H1 (cell line): ENCODE data around the gene CD79A. TPM values are rescaled to one million over a fixed set of nuclear protein-coding genes. Genes with fewer than 3 reads are reported as not detected.
A peak's percentile ranks its signal among the peaks of the same experiment; 100 is the strongest.

Experiments
- CTCF ChIA-PET: fragments of 300-600 bp; sonication (Branson Sonifier 250); formaldehyde crosslinking; loops from one replicate; lab custom pipeline; 2021; ENCODE audit not compliant: partially characterized antibody; lab: Charles Lee
- POLR2A ChIA-PET: fragments of 300-600 bp; sonication (Branson Sonifier 250); formaldehyde crosslinking; loops from one replicate; lab custom pipeline; 2021; ENCODE audit warnings: inconsistent platforms; ENCODE audit not compliant: partially characterized antibody; lab: Charles Lee
- DNase-seq, 2 experiments: peaks; one replicate each; pipeline versions ENCODE4 v3.0.0 to v3.0.0-alpha.2; 2010 to 2022; ENCODE audit warnings: low spot score in 2 of 2, low read depth in 1 of 2, mixed read lengths in 1 of 2
- FAIRE-seq: peaks from 2 replicates; lab custom pipeline; 2011; peaks lifted over from hg19 to GRCh38; lab: Jason Lieb, UNC
- H2AFZ ChIP-seq: 2 replicates; pipeline ENCODE4 v1.8.1; 2012; ENCODE audit warnings: low read length, inconsistent platforms
- H2AK5ac ChIP-seq: 2 replicates; pipeline ENCODE4 v1.6.1; 2013; ENCODE audit warnings: low read depth, low read length
- H2BK120ac ChIP-seq: replicated peaks from 2 replicates; pipeline ENCODE3; 2013; ENCODE audit warnings: low read depth, low read length, inconsistent platforms
- H2BK12ac ChIP-seq: 2 replicates; pipeline ENCODE4 v1.6.1; 2013; ENCODE audit warnings: low read depth, low read length
- H2BK15ac ChIP-seq: 2 replicates; pipeline ENCODE4 v1.6.1; 2013; ENCODE audit warnings: low read length
- H2BK20ac ChIP-seq: 2 replicates; pipeline ENCODE4 v1.6.1; 2013; ENCODE audit warnings: low read length
- H2BK5ac ChIP-seq: 2 replicates; pipeline ENCODE4 v1.6.1; 2013; ENCODE audit warnings: low read depth, low read length
- H3K14ac ChIP-seq: 2 replicates; pipeline ENCODE4 v1.6.1; 2013; ENCODE audit warnings: inconsistent platforms; ENCODE audit not compliant: insufficient read length
- H3K18ac ChIP-seq: 2 replicates; pipeline ENCODE4 v1.6.1; 2013; ENCODE audit warnings: low read length; ENCODE audit errors: extremely low read depth
- H3K23ac ChIP-seq: 2 replicates; pipeline ENCODE4 v1.6.1; 2013; ENCODE audit warnings: inconsistent platforms; ENCODE audit not compliant: insufficient read length
- H3K23me2 ChIP-seq: 2 replicates; pipeline ENCODE4 v1.6.1; 2013; ENCODE audit warnings: low read depth, low read length
- H3K27ac ChIP-seq: 2 replicates; pipeline ENCODE4 v1.6.1; 2011; ENCODE audit warnings: low read depth, low read length, inconsistent platforms
- H3K27me3 ChIP-seq, 4 experiments: replicated peaks in 1 of 4; 1 replicate in 1 of 4; 2 replicates in 3 of 4; pipeline versions ENCODE4 v1.6.1 to v1.8.1; 2011 to 2013; ENCODE audit warnings: low read length in 3 of 4, mild to moderate bottlenecking in 3 of 4, inconsistent platforms in 2 of 4, mixed read lengths in 2 of 4, moderate library complexity in 1 of 4; ENCODE audit not compliant: control insufficient read depth in 3 of 4, insufficient read depth in 3 of 4; ENCODE audit errors: extremely low read depth in 1 of 4
- H3K36me3 ChIP-seq, 4 experiments: 2 replicates each; pipeline versions ENCODE4 v1.6.1 to v1.8.1; 2011 to 2013; ENCODE audit warnings: mild to moderate bottlenecking in 4 of 4, low read length in 3 of 4, moderate library complexity in 2 of 4, control low read depth in 1 of 4, inconsistent platforms in 1 of 4; ENCODE audit not compliant: insufficient read depth in 4 of 4, control insufficient read depth in 2 of 4
- H3K4ac ChIP-seq: replicated peaks from 2 replicates; pipeline ENCODE3; 2013; ENCODE audit warnings: low read length, low read depth, mixed read lengths, inconsistent platforms; ENCODE audit not compliant: insufficient read length
- H3K4me1 ChIP-seq, 4 experiments: replicated peaks in 1 of 4; 1 replicate in 1 of 4; 2 replicates in 3 of 4; pipeline versions ENCODE4 v1.6.1 to v1.8.1; 2011 to 2013; ENCODE audit warnings: low read length in 3 of 4, inconsistent platforms in 2 of 4, mixed read lengths in 1 of 4; ENCODE audit not compliant: insufficient read depth in 4 of 4, control insufficient read depth in 3 of 4
- H3K4me2 ChIP-seq, 2 experiments: 2 replicates each; pipeline versions ENCODE4 v1.6.1 to v1.8.1; 2011 to 2013; ENCODE audit warnings: low read depth in 2 of 2, low read length in 2 of 2, control low read depth in 1 of 2, inconsistent platforms in 1 of 2, mild to moderate bottlenecking in 1 of 2; ENCODE audit not compliant: insufficient read depth in 1 of 2
- H3K4me3 ChIP-seq, 4 experiments: fragments of 200-600, 300-600 bp in 1 of 4; sonication (generic), shearing (Covaris generic), sonication (Bioruptor Twin) in 1 of 4; 2 replicates each; pipeline versions ENCODE4 v1.5.1 to v1.8.1; 2011 to 2016; ENCODE audit warnings: low read length in 4 of 4, low read depth in 3 of 4, control low read depth in 2 of 4, inconsistent platforms in 2 of 4, mild to moderate bottlenecking in 2 of 4, mixed read lengths in 1 of 4, moderate library complexity in 1 of 4; ENCODE audit not compliant: insufficient read depth in 2 of 4; ENCODE audit errors: extremely low read depth in 1 of 4
- H3K56ac ChIP-seq: replicated peaks from 2 replicates; pipeline ENCODE3; 2013; ENCODE audit warnings: low read depth, mild to moderate bottlenecking, mixed read lengths, low read length, inconsistent platforms; ENCODE audit not compliant: insufficient read length
- H3K79me1 ChIP-seq: 2 replicates; pipeline ENCODE4 v1.6.1; 2013; ENCODE audit warnings: low read depth, low read length, control low read depth
- H3K79me2 ChIP-seq, 2 experiments: 2 replicates each; pipeline versions ENCODE4 v1.6.1 to v1.8.1; 2012 to 2013; ENCODE audit warnings: low read length in 2 of 2, mild to moderate bottlenecking in 2 of 2, inconsistent platforms in 1 of 2; ENCODE audit not compliant: insufficient read depth in 2 of 2, control insufficient read depth in 1 of 2
- H3K9ac ChIP-seq, 4 experiments: replicated peaks in 1 of 4; 1 replicate in 1 of 4; 2 replicates in 3 of 4; pipeline versions ENCODE4 v1.6.1 to v1.8.1; 2011 to 2013; ENCODE audit warnings: low read depth in 3 of 4, low read length in 3 of 4, control low read depth in 2 of 4, mild to moderate bottlenecking in 2 of 4, moderate library complexity in 2 of 4, inconsistent platforms in 1 of 4; ENCODE audit errors: extremely low read depth in 1 of 4
- H3K9me3 ChIP-seq, 2 experiments: 2 replicates each; pipeline versions ENCODE4 v1.6.1 to v1.8.1; 2012 to 2013; ENCODE audit warnings: mild to moderate bottlenecking in 2 of 2, moderate library complexity in 2 of 2, control low read depth in 1 of 2, inconsistent platforms in 1 of 2, low read depth in 1 of 2, low read length in 1 of 2, mixed read lengths in 1 of 2; ENCODE audit not compliant: insufficient read depth in 2 of 2
- H4K20me1 ChIP-seq, 2 experiments: replicated peaks in 1 of 2; 2 replicates each; pipeline versions ENCODE3 to v1.8.1; 2011 to 2013; ENCODE audit warnings: inconsistent platforms in 2 of 2, low read length in 2 of 2, mild to moderate bottlenecking in 1 of 2; ENCODE audit not compliant: insufficient read depth in 2 of 2, control insufficient read depth in 1 of 2
- H4K5ac ChIP-seq: 2 replicates; pipeline ENCODE4 v1.6.1; 2013; ENCODE audit warnings: low read length, low read depth, mixed read lengths, inconsistent platforms; ENCODE audit not compliant: insufficient read length
- H4K8ac ChIP-seq: 2 replicates; pipeline ENCODE4 v1.8.0; 2013; ENCODE audit warnings: mild to moderate bottlenecking, moderate library complexity, low read length, inconsistent platforms; ENCODE audit not compliant: insufficient read depth; ENCODE audit errors: extremely low read depth
- H4K91ac ChIP-seq: replicated peaks from 2 replicates; pipeline ENCODE3; 2013; ENCODE audit warnings: low read length, mixed read lengths, inconsistent platforms; ENCODE audit not compliant: insufficient read length
- ATF3 ChIP-seq: IDR thresholded peaks from 2 replicates; pipeline ENCODE4 v1.6.1; 2011; ENCODE audit warnings: low read depth, mild to moderate bottlenecking, low read length; ENCODE audit not compliant: insufficient read depth
- CTCF ChIP-seq, 3 experiments: IDR thresholded peaks; 1 replicate in 2 of 3; 2 replicates in 1 of 3; pipeline versions ENCODE4 v1.5.1 to v1.6.1; 2011; ENCODE audit warnings: low read length in 3 of 3, mild to moderate bottlenecking in 3 of 3, inconsistent platforms in 2 of 3, low read depth in 1 of 3, moderate library complexity in 1 of 3; ENCODE audit not compliant: insufficient read depth in 1 of 3; ENCODE audit errors: control extremely low read depth in 1 of 3
- HDAC2 ChIP-seq, 2 experiments: fragments of 300-600 bp in 1 of 2; sonication (generic) in 1 of 2; IDR thresholded peaks; 2 replicates each; pipeline ENCODE4 v1.6.1; 2011 to 2012; ENCODE audit warnings: low read depth in 2 of 2, low read length in 2 of 2, mild to moderate bottlenecking in 2 of 2, moderate library complexity in 2 of 2, borderline replicate concordance in 1 of 2, inconsistent platforms in 1 of 2
- TCF12 ChIP-seq: IDR thresholded peaks from 2 replicates; pipeline ENCODE4 v1.6.1; 2011; ENCODE audit warnings: low read depth, mild to moderate bottlenecking, low read length
- WGBS, 2 experiments: shearing (Covaris generic) in 1 of 2; methylation state at CpG; one replicate each; pipeline versions ENCODE4 v1.1.6 to v1.1.7; 2013 to 2015; ENCODE audit warnings: low lambda C conversion rate in 2 of 2, mixed read lengths in 2 of 2, inconsistent platforms in 1 of 2, low coverage in 1 of 2, missing lambda C conversion rate in 1 of 2; ENCODE audit not compliant: insufficient replicate concordance in 2 of 2, insufficient coverage in 1 of 2, insufficient read length in 1 of 2; ENCODE audit errors: extremely low coverage in 1 of 2, missing lambda C conversion rate in 1 of 2; 5-methylcytosine and 5-hydroxymethylcytosine counted together
- polyA plus RNA-seq, 7 experiments: library from polyadenylated mRNA; depleted of rRNA in 3 of 7; stranded (reverse) in 5 of 7; unstranded in 2 of 7; fragments of >200 nt in 5 of 7; fragments of 200-250 nt in 2 of 7; gene quantifications; 1 replicate in 5 of 7; 2 replicates in 1 of 7; 4 replicates in 1 of 7; pipeline versions ENCODE4 v1.2.1 to v1.2.3, GENCODE V29; 2011 to 2013; ENCODE audit warnings: missing spikeins in 2 of 7, mixed read lengths in 2 of 7
- total RNA-seq: library from RNA; stranded (reverse); fragmentation: NEBNext Ultra II Directional; extraction: Animal tissue kit (Norgen Biotek cat#: 25700); gene quantifications from 2 replicates; pipeline ENCODE4 v1.2.1, GENCODE V29; 2021
- TF ChIP-seq, protein P1 (sequence below): IDR thresholded peaks from 2 replicates; pipeline ENCODE4 v1.6.1; 2011; ENCODE audit warnings: low read length, improper control_type of control experiment

CD79A gene
- total and polyA plus RNA-seq, 2 of the 8 experiments (the other 6 are each of a cell fraction or from before 2014, with no cell fraction given): 0.54 to 0.77 TPM

DNA sequence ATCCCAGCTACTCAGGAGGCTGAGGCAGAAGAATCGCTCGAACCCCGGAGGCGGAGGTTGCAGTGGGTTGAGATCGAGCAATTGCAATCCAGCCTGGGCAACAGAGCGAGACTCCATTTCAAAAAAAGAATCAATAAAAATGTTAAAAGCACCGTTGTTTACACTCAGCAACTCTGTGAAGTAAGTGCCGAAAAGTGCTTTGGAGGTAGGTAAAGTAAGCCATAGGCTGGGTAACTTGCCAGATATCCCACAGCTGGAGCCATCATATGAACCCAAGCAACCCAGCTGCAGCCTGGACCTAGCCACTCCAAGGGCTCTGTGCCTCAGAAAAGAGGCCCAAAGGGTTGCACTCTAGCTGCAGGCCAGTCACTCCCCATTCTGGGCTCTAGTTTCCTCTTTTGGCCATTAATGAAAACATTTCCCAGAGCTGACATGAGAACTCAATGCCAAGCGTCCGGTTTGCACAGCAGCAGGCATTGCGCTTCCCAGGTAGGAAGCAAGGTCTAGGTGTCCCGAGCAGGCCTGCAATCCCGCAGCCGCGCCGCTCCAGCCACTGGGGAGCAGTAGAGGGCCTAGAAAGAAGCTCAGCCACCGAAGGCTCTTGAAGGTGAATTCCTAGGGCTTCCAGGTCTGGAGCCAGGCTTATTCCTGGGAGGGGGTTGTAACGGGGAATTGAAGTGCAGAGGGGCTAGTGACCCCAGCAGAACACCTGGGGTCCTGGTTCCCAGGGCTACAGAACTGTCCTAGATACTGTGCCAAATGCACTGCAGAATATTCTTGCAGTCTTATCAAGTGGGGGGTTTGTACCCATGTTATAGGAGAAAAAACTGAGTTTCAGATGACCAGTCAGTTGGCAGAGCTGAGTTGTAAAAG, 4.1 kb upstream of the CD79A start:
- no peaks in the 10 kb centered on the region for H3K27me3 ChIP-seq
- peaks cover 18 to 41% (median 35%) of the 10 kb centered on the region in 4 experiments for H3K36me3 ChIP-seq
- CTCF ChIA-PET: interaction anchor here (0.6 to 5.0 kb wide), 29 partner anchors 8 to 685 kb away, joined by 3 to 37 read pairs (median 5); partner anchors contain the start of genes ERFL, RABAC1 and RPS19
- H3K4ac ChIP-seq: no peak overlapping the region
- no peak overlapping the region for H3K4me2 ChIP-seq
- no peak overlapping the region for H4K91ac ChIP-seq
- no peak overlapping the region for H3K9ac ChIP-seq
- peak; percentile 68 to 92 for DNase-seq
- H2BK20ac ChIP-seq: no peak overlapping the region
- H3K79me2 ChIP-seq: peaks cover 0 to 3% of the 10 kb centered on the region in 2 experiments; a peak in 1 of 4 replicates
- H3K23ac ChIP-seq: no peak overlapping the region
- no peak overlapping the region for H4K8ac ChIP-seq
- peaks cover 22 to 25% of the 10 kb centered on the region in 2 experiments for H4K20me1 ChIP-seq
- no peak overlapping the region for H2BK120ac ChIP-seq
- peaks cover 2% of the 10 kb centered on the region for H3K79me1 ChIP-seq
- no peak overlapping the region for H2AK5ac ChIP-seq
- H2BK12ac ChIP-seq: no peak overlapping the region
- H3K4me3 ChIP-seq: no peak overlapping the region
- WGBS, 2 experiments: 45% methylated on average over 18 of the region's 18 CpGs; no CpG with 5 or more reads in 1 of the 2 experiments
- no peak overlapping the region for H3K14ac ChIP-seq
- peak; percentile 70 for FAIRE-seq
- H2AFZ ChIP-seq: no peak overlapping the region
- peaks cover 0 to 2% (median under 1%) of the 10 kb centered on the region in 4 experiments; a peak in 3 of 7 replicates for H3K4me1 ChIP-seq
- H3K56ac ChIP-seq: no peak overlapping the region
- no peak overlapping the region for H4K5ac ChIP-seq
- no peak overlapping the region for H2BK5ac ChIP-seq
- POLR2A ChIA-PET: interaction anchor here (0.7 to 13.9 kb wide), 22 partner anchors 8 to 480 kb away, joined by 3 to 298 read pairs (median 8); partner anchors contain the start of genes ARHGEF1, ERFL, RABAC1 and RPS19
- no peak overlapping the region for H2BK15ac ChIP-seq
- no peak overlapping the region; the same call in 1 of the 2 replicates for H3K18ac ChIP-seq
- H3K9me3 ChIP-seq: no peaks in the 10 kb centered on the region
- H3K27ac ChIP-seq: no peak overlapping the region
- H3K23me2 ChIP-seq: no peaks in the 10 kb centered on the region
- TF ChIP-seq CTCF (IDR thresholded peaks at IDR 0.05; ENCODE audit: control extremely low read depth in 1 of 3, insufficient read depth in 1 of 3, low read depth in 1 of 3, low read length in 3 of 3) (peak; percentile 87 to 91 (median 90)), TCF12 (no peak), HDAC2 (IDR thresholded peaks at IDR 0.05; ENCODE audit: borderline replicate concordance in 1 of 2, low read depth in 2 of 2, low read length in 2 of 2) (no peak), ATF3 (no peak)
- TF ChIP-seq, protein P1, sequence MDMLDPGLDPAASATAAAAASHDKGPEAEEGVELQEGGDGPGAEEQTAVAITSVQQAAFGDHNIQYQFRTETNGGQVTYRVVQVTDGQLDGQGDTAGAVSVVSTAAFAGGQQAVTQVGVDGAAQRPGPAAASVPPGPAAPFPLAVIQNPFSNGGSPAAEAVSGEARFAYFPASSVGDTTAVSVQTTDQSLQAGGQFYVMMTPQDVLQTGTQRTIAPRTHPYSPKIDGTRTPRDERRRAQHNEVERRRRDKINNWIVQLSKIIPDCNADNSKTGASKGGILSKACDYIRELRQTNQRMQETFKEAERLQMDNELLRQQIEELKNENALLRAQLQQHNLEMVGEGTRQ: no peak
